Inferior parietal cortex (tissue), 1 donor: Measurements from ENCODE around the gene NTM.

ENCODE experiments used
- DNase-seq: peaks from one replicate; pipeline ENCODE4 v3.0.0-alpha.2; 2016; ENCODE audit errors: extremely low spot score

Gene NTM

GRCh38 chr11:131999084-131999483 is 628.7 kb downstream of the NTM start:
- no peak for DNase-seq

- DNase-seq, result no peak
Observed at GRCh38 chr11:131999955-132000354, 629.5 kb downstream of the NTM start.

- no peak for DNase-seq
Observed at GRCh38 chr11:132005887-132006286, 635.5 kb downstream of the NTM start.

- no peak for DNase-seq
Observed at GRCh38 chr11:132006884-132007580, 636.6 kb downstream of the NTM start.

- DNase-seq, result no peak
Observed at GRCh38 chr11:132008226-132008625, 637.8 kb downstream of the NTM start.

- DNase-seq, result no peak
Observed at GRCh38 chr11:132008872-132009271, 638.5 kb downstream of the NTM start.

GRCh38 chr11:132020001-132020400 is 649.6 kb downstream of the NTM start:
- no peak for DNase-seq

GRCh38 chr11:132022285-132022684 is 651.9 kb downstream of the NTM start:
- no peak for DNase-seq

GRCh38 chr11:132022733-132023478 is 652.5 kb downstream of the NTM start:
- DNase-seq, result no peak

GRCh38 chr11:132024587-132025295 is 654.3 kb downstream of the NTM start:
- no peak for DNase-seq

- DNase-seq, result no peak
Observed at GRCh38 chr11:132026746-132027145, 656.3 kb downstream of the NTM start.

- peak; percentile 81 for DNase-seq
Observed at GRCh38 chr11:132028380-132029240, 658.2 kb downstream of the NTM start.

GRCh38 chr11:132030896-132031295 is 660.5 kb downstream of the NTM start:
- DNase-seq, result no peak

GRCh38 chr11:132032555-132032954 is 662.1 kb downstream of the NTM start:
- no peak for DNase-seq

GRCh38 chr11:132033051-132033450 is 662.6 kb downstream of the NTM start:
- no peak for DNase-seq

GRCh38 chr11:132035228-132035627 is 664.8 kb downstream of the NTM start:
- DNase-seq, result no peak

- no peak for DNase-seq
Observed at GRCh38 chr11:132035766-132036165, 665.4 kb downstream of the NTM start.

GRCh38 chr11:132036220-132036619 is 665.8 kb downstream of the NTM start:
- DNase-seq, result no peak

- DNase-seq, result no peak
Observed at GRCh38 chr11:132036746-132037466, 666.5 kb downstream of the NTM start.

GRCh38 chr11:132037467-132037862 is 667.0 kb downstream of the NTM start:
- no peak for DNase-seq

- DNase-seq, result no peak
Observed at GRCh38 chr11:132037956-132038355, 667.5 kb downstream of the NTM start.
